SH-SY5Y (cell line): Measurements from ENCODE around the gene MPST.

Experiments
- GATA2 ChIP-seq: IDR thresholded peaks from 2 replicates; pipeline ENCODE4 v1.6.1; 2011; ENCODE audit warnings: mild to moderate bottlenecking, low read depth, low read length
- GATA3 ChIP-seq: IDR thresholded peaks from 2 replicates; pipeline ENCODE4 v1.6.1; 2011; ENCODE audit warnings: low read depth, mild to moderate bottlenecking, low read length, moderate library complexity

The MPST gene

DNA sequence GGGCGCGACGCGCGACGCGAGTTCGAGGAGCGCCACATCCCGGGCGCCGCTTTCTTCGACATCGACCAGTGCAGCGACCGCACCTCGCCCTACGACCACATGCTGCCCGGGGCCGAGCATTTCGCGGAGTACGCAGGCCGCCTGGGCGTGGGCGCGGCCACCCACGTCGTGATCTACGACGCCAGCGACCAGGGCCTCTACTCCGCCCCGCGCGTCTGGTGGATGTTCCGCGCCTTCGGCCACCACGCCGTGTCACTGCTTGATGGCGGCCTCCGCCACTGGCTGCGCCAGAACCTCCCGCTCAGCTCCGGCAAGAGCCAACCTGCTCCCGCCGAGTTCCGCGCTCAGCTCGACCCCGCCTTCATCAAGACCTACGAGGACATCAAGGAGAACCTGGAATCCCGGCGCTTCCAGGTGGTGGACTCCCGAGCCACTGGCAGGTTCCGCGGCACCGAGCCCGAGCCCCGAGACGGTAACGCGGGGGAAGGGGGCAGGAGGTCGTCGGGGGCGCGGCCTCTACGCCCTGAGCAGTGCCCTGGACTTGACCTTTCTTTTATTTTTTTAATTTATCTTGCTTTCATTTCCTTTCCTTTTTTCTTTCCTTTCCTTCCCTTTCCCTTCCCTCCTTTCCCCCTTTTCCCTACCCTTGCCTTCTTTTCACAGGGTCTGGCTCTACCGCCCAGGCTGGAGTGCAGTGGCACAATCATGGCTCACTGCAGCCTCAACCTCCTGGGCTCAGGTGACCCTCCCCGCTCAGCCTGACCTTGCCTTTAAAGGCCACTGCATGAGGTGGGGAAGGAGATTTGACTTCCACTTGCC, 5.0 kb downstream of the MPST start:
- TF ChIP-seq GATA3 (no peak), GATA2 (no peak)

DNA sequence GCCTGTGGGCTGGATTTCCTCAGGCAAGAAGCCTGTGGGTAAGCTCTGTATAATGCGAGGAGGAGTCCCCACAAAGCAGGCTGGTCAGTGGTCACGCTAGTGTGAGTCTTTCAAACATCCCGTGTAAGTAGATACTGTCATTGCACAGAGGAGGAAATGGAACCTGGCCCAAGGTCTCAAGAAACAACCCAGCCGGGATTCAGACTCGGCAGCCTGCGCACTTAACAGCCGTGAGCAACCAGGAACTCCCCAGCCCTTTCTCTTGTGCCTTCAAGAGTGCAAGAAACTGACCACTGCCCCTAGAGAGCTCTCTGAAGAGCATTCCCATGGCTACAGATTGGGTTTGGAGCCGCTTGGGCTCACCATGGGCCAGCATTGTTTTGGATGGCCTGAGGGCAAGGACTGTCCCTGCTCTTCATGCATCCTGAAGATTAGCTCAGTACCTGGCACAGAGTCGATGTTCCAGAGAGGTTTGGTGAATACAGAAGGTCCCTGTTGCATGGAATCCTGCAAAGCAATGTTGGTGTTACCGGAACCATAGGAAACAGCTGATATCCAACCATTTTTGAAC, 6.0 kb downstream of the MPST start:
- TF ChIP-seq GATA3 (no peak), GATA2 (no peak)

DNA sequence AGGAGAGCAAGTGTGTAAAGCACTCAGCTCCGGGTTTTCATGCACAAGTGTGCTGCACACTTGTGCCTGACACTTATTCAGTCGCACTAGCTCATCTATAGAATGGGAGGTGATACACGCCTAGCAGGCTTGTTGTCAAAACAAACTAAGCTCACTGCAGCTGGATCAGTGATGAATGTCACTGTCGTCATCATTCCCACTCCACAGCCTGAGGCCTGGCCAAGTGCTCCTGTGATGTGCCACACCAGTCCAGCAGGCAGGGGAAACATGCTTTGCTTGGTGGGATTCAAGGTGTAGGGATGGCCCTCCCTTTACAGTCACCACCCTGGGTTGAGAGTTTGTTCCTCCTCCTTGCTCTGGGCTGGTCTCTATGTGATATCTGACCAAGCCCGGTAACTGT, 6.8 kb downstream of the MPST start:
- no peak for TF ChIP-seq GATA2

DNA sequence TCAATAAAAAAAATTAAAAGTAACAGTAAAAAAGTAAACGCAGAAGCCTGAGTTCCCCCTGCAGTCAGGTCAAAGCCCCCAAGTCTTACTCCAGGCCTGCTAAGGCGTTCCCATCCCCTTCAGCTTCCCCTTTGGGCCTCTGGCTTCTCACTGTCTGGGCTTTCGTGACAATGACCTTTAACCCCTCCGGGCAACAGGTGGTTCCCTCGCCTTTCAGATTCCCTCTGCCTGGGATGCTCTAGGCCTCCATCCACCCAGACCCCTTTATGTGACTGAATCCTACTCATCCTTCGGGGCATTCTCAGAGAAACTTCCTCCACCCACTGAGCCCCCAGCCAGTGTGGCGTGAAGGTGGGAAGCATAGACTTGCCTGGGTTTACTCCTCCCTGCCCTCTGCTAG, 8.0 kb downstream of the MPST start:
- TF ChIP-seq GATA3 = no peak
- TF ChIP-seq GATA2 = no peak

DNA sequence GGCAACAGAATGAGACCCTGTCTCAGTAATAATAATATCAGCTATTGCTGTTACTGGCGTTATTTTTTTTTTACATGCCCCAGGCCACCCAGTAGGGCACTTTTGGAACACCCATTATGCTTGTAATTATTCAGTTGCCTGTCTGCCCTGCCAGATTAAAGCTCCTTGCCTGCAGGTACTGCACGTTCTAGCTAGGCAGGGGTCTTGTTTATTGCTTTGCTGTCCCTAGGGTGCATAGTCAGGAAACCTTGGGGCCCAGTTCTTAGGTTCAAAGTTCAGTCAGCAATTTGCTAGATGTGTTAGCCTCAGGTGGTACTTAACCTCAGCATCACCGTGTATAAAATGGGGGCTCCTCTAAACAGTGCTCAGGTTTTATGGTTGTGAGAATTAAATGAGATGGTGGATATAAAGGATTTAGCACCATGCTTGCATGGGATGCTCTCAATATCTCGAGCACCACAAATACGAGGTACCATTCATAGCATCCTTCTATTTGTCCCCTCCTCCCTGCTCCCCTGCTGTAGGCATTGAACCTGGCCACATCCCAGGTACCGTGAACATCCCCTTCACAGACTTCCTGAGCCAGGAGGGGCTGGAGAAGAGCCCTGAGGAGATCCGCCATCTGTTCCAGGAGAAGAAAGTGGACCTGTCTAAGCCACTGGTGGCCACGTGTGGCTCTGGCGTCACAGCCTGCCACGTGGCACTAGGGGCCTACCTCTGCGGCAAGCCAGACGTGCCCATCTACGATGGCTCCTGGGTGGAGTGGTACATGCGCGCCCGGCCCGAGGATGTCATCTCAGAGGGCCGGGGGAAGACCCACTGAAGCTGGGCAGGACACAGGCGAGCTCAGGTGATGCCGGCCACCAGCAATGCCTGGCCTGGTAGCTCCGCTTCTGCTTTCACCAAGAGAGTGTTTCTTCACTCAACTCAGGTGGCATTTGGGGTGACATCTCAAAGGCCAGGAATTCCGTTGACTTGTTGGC, 9.4 kb downstream of the MPST start:
- TF ChIP-seq GATA2 (no peak), GATA3 (no peak)

DNA sequence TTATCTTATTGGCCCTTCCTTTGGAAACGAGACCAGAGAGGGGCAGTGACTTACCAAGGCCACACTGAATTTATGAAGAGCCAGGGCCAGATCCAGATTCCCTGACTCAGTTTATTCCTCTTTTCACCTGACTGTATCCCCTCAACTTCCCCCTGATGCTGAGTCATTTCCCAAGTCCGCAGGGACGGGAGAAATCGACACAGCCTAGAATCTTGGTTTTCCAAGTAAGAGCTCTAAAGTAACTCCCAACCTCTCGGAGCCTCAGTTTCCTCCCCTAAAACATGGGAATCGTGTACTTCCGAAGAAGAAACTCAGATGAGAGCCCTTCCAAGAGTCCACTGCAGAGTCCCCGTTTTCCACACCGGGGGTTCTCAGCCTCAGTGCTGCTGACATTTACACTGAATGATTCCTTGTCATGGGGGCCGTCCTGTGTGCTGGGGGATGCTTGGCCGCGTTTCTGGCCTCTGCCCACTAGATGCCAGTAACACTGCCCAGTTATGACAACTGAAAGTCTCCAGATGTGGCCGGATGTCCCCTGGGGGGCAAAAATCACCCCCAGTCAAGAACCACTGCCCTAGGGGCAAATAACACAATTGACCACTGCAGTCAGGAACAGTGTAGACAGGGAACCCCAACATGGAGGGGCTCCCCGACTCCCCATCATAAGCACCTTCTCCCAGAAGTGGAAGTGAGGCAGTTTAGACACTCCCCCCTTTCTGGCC, 11.2 kb downstream of the MPST start:
- TF ChIP-seq GATA2 (no peak), GATA3 (no peak)

DNA sequence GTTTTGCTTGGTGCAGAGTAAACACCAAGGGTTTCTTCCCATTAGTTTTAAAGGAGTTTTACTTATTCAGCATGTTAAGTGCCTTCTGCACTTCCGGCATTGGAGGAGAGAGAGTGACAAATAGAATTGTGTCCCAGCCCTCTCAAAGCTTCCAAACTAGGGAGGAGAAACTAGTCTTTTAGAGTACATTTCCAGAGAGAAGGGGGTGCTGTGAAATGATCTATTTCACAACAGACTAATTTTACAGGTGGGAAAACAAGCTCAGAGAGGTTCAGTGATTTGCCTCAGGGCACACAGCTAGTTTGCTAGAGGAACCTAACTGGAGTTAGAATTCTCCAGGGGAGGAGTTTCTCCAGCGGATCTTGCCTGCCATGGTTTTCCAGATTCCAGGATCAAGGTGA, 12.6 kb downstream of the MPST start:
- TF ChIP-seq GATA2 (no peak), GATA3 (no peak)

DNA sequence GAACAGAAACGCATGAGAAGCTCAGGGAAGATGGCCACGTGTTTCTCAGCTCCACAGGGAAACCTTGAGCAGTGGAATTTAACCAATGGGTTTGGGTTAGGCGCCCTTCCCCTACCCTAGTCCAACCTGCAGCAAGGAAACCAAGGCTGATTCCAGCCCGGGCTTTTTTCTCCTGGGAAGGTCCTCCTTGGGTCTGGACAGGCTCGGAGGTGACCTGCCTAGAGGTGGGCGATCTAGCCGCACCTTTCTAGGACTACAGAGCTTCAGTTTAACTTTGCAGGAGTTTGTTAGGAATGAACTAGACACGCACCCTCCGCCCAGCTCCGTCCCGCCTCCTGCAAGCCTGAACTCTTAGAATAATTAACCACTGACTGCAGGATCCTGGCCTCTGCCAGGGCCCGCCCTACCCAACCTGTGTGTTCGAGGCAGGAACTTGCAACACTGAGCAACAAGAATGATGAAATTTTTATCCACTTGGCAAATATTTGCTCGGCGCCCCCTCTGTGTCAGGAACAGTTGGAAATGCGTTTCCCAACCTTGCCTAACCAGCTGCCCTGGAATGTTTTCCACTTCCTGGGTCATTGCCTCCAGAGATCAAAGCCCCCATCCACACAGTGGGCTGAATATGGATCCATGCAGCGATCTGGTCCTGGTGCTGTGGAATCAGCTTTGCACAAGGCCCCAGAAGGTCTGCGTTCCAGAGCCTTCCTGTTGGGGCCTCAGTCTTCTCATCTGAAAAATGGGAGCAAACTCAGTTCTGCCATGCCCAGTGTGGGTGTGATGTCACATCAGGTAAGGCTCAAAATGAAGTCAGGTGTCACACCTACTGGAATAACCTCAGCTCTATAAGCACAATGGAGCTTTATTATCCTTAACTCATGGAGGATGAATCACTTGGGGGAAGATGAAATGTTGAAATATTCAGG, 13.3 kb downstream of the MPST start:
- TF ChIP-seq GATA3 (no peak), GATA2 (no peak)

DNA sequence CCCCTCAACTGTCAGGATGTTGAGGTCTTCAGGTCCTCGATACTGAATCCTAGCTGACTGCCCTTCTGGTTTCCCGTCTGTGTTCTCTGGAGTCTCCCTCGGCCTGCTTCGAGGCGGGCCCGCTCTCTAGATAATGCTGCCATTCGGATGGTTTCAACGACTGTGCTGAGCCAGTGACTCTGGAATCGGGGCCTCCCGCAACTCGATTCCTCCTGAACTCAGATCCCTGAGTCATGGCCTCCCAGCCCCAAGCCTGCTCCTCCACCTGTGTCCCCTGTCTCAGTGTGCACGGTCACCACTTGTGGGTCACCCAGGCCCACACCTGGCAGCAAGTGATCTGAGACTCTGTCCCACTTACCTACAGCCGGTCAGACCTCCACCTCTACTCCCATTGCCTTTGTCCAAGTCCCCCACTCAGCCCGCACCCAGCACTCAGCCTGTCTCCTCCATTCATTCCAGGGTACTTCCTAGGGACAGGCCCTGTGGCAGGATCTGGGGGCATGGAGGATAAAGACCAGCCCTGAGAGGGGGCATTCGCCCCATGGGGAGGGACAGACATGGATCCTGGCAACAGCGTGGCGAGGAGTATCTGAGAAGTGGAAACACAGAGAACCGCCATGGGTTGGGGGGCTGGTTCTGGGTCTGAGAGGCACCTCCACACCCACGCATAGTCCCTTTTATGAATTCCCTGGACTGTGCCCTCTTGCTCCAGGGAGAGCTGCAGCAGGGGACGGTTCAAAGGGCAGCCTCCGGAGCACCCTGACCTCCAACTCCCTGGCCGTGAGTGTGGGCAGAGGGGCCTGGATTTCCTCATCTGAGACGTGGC, 14.3 kb downstream of the MPST start:
- TF ChIP-seq GATA2 = no peak
- no peak for TF ChIP-seq GATA3

DNA sequence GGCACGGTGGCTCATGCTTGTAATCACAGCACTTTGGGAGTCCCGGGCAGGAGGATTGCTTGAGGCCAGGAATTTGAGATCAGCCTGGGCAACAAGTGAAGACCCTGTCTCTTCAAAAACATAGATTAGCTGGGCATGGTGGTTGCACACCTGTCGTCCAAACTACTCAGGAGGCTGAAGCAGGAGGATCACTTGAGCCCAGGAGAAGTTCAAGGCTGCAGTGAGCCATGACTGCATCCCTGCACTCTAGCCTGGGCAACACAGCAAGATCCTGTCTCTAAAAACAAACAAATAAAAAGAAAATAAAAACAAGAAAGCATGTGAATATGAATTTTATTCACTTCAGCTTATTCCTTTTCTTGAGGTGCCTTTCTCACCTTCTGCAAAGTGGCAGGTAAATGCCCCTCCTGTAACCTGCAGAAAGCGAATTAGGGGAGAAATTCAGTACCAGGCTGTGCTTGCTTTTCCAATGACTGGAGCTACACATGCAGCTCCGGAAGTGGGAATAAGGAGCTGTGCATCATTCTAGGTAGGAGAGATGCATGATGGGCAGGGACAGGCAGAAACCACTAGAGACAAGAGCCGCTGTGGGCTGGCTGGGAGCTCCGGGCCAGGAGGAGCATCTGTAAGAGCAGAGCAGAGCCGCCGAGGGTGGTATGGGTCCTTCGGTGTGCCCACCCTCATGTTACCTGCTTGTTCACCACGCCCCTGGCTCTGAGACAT, 17.3 kb downstream of the MPST start:
- TF ChIP-seq GATA2 (no peak), GATA3 (no peak)

DNA sequence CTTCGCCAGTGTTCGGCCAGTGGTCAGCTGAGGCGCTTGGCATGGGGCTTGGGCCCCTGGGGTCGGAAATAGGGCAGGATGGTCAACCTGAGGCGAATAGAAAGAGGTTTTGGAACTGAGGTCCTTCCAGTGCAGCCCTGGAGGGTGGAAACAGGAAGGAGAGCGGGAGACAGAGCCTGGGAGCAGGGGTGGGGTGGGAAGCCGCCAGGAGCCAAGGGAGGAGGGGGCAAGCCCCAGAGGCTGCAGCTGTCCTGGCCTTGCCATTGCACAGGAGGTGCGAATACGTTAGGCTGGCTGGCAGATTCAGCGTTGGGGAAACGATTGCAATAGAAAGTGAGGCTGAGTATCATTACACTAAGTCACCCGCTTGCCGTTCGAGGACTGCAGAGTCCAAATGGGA, 18.1 kb downstream of the MPST start:
- TF ChIP-seq GATA2 (no peak), GATA3 (no peak)

DNA sequence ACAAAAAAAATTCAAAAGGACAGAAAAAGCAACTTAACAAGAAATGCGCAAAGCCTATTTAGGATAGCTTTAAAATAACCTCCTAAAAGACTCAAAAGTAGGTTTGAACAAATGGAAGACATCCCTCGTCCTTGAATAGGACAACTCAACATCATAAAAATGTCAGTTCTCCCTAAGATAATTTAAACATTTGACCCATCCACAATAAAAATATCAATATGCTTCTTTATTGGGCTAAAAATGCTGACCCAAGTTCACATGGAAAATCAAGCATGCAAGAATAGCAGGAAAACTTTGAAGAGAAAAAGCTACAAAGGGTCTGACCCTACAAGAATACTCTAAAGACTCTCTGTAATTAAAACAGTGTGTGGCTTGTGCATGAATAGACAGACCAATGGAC, 19.9 kb downstream of the MPST start:
- no peak for TF ChIP-seq GATA3
- TF ChIP-seq GATA2 = no peak
